GM21515 (cell line): ENCODE results near the gene MESP1.

Experiments
- ATAC-seq: cut with Tn5 transposase; IDR thresholded peaks from one replicate; pipeline ENCODE4 v1.9.1; 2021; ENCODE audit not compliant: unreplicated experiment

MESP1 gene

DNA sequence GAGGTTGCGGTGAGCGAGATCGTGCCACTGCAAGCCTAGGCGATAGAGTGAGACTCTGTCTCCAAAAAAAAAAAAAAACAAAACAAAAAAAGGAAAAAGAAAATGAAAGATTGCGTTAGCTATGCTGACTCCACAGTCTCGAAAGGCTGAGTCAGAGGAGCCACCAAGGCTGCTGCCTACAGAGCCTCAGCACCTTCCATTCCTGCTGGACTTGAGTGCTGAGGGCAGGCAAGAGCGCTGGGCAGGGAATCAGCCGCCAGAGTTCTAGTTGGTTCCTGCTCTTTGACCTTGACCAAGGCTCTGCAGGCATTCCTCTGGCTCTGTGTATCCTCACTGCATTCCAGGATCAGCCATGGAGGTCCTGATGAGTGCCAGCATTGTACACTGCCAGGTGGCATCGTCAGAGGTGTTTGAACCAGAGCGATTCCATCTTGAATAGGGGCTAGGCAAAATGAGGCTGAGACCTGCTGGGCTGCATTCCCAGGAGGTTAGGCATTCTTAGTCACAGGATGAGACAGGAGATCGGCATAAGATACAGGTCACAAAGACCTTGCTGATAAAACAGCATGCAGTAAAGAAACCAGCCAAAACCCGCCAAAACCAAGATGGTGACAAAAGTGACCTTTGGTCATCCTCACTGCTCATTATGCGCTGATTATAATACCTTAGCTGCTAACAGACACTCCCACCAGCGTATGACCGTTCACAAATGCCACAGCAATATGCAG lies 31.0 kb upstream of the MESP1 start:
- ATAC-seq = no peak

DNA sequence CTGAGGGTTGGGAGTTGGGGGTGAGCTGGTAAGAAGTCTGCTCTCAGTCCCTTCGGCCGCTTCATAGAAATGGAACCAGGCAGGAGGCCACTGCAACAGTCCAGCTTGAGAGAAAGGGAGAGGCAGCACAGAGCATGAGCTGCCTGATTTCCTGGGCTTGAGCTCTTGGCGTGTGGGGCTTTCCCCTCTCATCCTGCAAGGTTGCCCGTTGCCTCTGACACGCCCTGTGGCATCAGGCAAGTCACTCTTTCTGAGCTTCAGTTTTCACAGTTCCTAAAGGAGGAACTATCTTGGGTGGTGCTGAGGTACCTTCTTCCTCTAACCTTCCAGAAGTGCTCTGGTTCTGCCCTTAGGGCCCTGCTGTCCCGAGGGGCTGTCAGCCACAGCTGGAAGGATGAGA lies 30.0 kb upstream of the MESP1 start:
- ATAC-seq = no peak

DNA sequence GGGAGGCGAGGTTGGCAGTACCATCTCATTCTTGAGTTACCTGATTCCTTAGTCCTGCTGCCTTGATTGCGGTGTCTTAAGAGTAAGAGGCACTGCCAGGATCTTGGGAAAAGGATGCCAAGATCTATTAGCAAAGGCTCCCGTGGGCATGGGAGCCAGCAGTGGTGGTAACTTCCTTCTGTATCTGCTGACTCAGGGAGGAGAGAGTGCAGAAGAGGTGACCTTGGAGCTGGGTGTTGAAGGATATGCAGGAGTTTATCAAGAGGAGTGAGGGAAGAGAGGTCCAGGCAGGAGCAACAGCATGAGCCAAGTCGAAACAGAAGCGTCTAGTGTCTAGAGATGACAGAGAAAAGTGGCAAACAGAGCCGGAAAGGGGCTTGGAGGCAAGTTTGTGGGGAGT lies 29.6 kb upstream of the MESP1 start:
- no peak for ATAC-seq

DNA sequence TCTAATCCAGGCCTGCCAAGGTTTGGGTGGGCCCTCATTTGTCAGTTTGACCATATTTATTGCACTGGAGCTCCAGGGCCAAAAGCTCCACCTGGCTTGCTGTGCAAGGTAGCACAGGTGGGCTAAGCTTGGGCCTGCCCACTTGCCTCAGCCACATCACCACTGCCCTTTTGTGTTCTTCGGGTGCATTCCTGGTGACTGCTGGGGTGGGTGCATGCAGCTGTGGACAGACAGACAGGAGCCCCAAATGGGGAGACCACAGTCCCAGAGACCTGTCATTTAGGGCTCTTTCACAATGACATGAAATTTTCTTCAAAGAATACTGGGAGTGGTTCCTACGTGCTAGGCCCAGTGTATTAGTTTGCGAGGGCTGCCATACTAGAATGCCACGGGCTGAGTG lies 27.8 kb upstream of the MESP1 start:
- no peak for ATAC-seq

DNA sequence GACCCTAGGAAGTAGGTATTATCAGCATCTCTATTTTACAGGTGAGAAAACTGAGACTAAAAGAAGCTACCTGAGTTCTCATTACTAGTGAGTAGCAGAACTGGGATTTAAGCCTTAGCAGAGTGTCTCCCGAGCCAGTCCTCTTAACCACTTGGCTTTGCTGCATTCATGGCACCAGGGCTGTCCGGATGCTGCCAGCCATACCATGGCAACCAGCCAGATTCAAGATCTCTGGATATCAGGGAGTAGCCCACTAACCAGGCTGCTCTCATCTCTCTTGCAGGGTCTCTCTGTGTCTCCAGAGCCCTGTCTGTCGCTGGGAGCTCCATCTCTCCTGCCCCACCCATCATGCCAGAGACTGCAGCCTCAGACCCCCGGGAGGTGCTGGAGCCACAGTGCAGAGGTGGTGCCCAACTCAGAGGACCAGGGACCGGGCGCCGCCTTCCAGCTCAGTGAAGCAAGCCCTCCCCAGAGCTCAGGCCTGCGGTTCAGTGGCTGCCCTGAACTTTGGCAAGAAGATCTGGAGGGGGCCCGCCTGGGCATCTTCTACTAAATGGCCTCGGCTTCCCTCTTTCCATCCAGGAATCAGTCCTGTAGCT lies 26.8 kb upstream of the MESP1 start:
- ATAC-seq = no peak

DNA sequence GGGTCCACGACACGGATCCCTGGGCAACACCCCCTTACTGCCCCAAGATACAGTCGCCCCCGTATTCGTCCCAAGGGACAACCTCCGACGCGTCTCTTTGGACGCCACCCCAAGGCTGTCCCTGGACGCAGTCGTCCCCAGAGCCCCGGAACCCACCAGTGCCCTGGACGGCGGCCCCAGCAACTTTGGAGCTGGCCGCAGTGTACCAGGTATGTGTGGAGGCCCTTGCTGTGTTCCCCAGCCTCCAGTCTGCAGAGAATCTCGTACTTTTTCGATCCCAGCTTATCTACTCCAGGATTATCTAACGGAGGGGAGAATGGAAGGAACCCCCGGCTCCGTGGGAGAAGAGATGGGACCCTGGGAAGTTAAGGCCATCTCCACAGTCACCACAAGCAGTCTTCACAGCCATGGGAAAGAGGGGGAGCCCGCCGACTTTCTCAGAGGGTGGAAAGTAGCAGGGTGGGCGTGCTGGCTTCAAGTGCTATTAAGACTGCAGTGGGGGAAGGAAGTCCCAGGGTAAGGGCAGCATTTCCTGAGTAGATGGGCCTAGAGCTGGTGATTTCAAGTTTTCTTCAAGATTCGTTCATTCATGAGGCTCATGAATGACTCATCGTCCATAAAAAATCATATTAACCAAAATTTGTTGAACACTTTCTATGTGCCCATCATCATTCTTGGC lies 26.2 kb upstream of the MESP1 start:
- ATAC-seq = no peak

DNA sequence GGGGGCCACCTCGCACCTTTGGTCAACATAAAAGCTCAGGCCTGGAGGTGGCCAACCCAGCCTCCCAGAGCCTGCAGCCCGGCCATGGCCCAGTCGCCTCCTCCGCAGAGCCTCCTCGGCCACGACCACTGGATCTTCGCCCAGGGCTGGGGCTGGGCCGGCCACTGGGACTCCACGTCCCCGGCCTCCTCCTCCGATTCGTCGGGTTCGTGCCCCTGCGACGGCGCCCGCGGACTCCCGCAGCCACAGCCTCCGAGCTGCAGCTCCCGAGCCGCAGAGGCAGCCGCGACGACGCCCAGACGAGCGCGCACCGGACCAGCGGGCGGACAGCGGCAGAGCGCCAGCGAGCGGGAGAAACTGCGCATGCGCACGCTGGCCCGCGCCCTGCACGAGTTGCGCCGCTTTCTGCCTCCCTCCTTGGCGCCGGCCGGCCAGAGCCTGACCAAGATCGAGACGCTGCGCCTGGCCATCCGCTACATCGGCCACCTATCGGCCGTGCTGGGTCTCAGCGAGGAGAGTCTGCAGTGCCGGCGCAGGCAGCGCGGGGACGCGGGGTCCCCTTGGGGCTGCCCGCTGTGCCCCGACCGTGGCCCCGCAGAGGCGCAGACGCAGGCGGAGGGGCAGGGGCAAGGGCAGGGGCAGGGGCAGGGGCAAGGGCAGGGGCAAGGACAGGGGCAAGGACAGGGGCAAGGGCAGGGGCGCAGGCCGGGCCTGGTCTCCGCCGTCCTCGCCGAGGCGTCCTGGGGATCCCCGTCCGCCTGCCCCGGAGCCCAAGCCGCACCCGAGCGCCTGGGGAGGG lies 25.4 kb upstream of the MESP1 start, which contains the start of gene MESP2:
MESP2 (plus strand) TSS at position 59 of the 799 bp plus-strand sequence; CDS start at position 85, 26 bp downstream.
- no peak for ATAC-seq

DNA sequence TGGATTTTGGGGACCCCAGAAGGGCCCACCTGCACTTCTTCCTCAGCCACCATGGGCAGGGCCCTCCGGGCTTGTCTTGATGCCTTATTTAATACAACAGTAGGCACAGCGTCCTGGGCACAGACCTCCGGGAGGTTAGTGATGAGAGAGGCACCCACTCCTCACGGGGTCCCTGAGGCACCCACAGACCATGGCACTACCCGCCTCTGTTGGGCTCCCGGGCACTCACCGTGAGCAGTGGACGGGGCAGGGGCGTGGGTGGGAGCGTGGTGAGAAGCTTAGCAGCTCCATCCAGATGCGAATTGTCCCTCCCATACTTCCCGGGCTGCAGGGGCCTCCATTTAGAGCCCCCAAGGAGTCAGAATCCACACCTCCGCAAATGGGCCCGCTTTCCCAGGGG lies 24.8 kb upstream of the MESP1 start:
- no peak for ATAC-seq

DNA sequence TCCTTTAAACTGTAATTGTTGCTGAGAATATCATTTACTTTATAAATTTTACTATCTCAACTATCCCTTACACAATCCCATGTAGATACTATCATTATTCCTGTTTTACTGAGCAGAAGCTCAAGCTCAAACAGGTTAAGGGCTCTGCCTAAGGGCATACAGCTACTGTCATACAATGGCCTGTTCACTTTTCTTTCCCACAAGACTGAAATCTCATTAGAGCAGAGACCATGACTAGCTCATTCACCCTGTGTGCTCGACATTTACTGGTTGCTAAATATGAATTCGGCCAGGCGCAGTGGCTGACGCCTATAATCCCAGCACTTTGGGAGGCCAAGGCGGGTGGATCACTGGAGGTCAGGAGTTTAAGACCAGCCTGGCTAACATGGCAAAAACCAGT lies 23.4 kb upstream of the MESP1 start:
- no peak for ATAC-seq

DNA sequence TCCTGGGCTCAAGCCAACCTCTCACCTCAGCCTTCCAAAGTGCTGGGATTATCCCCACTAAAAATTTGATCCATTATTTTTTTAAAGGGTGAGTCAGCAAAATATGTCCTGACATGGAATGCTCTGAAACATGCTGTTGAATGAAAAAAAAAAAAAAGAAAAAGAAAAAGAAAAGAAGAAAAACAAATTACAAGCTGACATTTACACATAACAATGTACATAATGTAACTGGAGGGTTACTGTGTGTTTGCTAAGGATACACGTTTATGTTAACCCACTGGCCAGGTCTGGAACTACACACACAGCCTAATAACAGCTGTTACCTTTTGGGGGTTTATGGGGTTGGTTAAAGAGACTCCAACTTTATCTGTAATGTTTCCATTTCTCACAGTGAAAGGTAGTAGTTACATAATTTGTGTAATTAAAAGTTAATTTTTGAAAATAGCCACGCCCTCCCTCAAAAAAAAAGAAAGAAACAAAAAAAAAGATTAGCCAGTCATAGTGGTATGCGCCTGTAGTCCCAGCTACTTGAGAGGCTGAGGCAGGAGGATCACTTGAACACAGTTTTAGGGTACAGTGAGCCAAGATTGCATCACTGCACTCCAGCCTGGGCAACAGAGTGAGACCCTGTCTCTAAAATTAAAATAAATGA lies 22.0 kb upstream of the MESP1 start:
- ATAC-seq = no peak

DNA sequence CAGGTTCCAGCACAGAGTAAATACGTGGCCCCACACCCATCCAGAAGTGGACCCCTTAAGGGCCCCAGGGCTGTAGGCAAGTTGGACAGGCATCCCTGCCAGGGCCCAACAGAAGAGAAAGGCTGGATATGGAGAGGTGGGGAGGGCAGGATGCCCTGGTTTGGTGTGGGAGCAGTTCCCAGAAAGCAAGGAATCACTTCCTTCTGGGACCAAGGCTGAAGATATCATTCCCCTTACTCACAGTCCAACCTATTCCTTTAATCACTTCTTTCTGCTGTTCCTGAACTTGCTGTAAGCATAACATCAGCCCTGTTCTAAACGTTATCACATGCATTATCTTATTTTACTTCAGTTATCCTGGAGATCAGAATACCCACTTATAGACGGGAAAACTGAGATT lies 19.0 kb upstream of the MESP1 start:
- ATAC-seq = no peak

DNA sequence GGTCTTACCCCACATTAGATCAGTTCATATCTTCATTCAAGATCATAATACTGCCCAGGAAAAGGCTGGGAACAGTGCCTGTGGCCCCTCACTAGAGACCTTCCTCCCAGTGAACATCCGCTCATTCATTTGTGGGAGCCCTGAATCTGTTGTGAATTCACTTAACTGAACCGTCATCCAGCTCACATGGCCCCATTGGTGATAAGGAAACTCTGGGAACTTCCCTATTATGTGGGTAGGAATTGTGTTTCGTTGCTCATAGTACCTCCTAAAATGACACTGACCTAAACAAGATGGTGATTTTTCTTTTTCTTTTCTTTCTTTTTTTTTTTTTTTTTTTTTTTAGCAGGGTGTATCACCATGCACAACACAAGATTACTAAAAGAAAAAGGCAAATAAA lies 18.3 kb upstream of the MESP1 start:
- ATAC-seq = no peak

DNA sequence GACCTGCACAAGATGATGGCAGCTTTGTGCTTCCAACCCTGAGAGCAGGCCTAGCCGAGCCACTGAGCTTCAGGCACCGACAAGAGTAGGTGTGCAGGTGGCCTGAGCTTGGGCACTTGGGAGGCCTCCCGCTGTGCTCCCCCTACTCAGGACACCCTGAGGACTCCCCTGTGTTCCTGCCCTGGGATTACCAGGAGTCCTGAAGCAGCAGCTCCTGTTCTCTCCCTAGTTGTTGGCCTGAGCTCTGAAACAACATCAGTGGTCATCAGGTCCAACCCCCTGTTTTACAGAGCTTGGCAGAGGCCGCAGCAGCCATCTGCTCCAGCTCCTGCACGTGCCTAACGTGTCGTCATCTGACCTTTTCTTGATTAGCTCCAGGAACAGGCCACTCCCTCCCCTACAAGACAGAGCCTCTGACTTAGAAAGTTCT lies 17.0 kb upstream of the MESP1 start:
- ATAC-seq = no peak

DNA sequence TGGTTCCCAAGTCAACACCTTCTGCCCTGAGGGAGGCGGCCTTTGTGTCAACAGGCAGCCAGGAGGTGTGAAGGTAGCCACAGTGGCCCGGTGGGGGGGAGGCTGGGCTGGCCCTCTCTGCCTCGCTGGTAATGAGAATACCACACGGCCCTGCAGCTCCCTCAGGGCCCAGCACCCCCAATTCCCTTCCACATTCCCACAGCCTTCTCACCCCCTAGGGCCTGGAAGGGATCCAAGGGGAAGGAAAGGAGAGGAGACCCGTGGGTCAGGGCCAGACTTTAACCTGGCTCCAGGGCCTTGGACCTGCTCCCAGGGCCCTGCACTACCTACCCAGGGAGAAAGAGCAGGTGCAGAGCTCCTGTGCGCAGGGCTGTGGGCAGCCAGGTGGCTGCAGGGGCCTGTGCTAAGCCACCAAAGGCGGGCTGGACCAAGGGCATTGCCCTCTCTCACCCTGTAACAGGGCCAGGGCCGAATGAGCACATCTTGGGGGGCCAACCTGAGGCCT lies 16.4 kb upstream of the MESP1 start:
- ATAC-seq = no peak

DNA sequence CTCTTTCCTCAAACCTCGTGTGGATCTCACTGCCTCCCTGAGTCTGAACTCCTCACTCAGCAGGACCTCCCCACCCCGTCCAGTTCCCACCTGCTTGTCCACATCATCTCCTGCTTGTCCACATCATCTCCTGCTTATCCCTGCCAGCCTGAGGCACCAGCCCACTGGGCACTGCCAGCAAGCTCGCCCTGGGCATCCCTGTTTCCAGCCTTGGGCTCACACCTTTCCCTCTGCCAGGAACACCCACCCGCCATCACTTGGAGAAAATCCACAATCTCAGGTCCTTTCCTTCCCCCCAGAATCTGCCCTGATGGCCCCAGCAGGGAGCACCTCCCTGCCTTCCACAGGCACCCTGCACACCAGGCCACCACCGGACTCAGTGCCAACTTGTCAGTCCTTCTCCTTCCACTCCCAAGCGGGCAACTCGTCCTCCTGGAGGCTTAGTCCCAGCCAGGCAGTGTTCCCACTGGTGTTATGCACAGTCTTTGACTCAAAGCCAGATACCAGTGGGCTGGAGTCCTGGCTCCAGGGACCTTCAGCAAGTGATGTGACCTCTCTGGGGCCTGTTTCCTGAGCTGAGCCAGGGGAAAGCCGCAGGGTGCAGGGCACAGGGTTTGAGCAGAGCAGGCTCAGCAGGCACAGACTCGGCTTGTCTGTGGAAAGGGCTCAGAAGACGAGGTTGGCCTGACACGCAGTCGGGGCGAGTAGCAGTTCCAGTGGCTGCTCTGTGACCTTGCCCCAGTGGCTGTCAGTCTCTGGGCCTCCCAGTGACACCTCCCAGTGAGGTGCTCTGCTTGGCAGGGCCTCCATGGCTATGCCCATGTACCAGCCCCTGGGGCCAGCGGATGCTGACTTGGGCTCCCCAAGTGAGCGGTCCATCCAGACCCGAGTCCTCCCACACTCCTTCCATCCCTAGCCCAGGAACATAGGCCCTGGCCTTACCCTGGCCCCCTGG lies 15.6 kb upstream of the MESP1 start:
- no peak for ATAC-seq

DNA sequence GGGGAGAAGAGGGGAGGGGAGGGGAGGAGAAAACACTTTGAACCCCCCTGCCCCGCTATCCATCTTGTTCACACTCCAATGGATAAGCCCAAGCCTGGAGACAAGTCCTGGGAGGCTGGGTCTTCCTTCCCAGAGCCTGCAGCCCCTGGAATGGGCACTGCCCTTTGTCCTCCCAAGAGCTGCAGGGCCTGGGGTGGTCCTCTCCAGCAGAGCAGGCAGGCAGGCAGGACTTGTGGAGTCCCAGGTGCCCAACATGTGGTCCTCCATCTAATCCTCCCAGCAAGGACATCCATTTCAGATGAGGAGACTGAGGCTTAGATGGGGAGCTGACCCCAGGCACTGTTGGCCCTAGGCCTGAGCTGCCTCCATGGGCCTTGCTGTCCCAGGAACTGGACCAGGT lies 14.6 kb upstream of the MESP1 start:
- no peak for ATAC-seq

DNA sequence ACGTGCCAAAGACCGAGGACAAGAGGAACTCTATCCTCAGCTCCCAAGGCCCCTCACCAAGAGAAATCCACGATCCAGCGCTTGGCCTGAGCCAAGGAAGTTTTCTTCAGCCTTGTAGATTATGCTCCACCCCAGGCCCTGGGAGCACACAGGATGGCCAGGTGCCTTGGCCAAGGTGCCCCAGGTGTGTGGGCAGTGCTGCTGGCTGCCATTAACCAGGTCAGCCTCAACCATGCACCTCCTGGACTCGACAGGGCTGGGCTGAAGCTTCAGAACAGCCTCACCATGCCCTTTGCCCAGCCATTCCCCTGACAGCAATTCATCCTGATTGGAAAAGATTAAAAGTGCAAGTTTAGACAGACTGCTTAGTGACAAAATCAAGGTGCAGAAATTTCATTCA lies 10.9 kb upstream of the MESP1 start:
- ATAC-seq = no peak

DNA sequence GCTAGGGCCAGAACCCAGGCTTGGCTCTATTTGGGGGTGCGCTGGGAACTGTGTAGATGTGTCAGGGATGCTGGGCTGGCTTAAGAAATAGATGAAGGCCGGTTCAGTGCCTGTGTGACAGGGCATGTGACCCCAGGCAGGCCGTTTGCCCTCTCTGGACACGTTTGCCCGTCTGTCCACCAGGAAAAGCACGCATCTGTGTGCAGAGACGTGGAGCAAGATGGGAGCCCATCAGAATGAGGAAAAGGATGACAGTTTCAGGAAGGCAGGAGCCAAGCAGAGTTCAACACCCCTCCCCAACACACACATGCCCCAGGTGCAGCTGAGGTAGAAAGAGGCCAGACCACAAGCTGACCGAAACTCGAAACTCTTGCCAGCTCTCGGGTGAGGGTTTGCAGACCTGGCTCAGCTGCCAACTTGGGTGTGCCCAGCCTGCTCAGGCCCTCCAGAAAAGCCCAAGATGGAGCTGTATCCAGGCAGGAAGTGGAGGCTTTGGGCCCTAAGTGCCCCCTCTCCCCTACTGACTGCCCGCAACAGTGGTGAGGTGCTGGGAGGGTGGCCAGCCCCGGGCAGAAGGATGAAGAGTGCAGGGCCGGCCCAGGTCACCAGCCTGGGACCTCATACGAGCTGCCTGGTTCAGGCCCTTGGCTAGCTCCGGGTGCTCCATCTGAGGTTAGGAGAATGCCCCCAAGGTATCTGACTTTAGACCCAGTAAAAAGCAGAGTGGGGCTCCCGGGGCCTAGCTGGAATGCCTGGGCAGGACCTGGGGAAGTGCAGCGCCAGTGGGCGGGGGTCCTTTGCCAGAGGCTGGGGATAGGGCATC lies 10.2 kb upstream of the MESP1 start:
- no peak for ATAC-seq
